IgD-negative memory B cell (primary cell): ENCODE results near the gene P4HA3. TPM values are rescaled to one million over a fixed set of nuclear protein-coding genes. Genes with fewer than 3 reads are reported as not detected.

Source experiments
- H3K27ac Mint-ChIP-seq, 3 donors: one replicate each; pipeline ENCODE4 v1.8.0; 2020 to 2022; ENCODE audit warnings: mild to moderate bottlenecking in 3 of 3, mixed read lengths in 3 of 3, moderate library complexity in 1 of 3
- H3K27me3 Mint-ChIP-seq: one replicate; pipeline ENCODE4 v1.8.0; 2021; ENCODE audit warnings: mixed read lengths
- H3K36me3 Mint-ChIP-seq: one replicate; pipeline ENCODE4 v1.8.0; 2020; ENCODE audit warnings: mild to moderate bottlenecking, mixed read lengths
- H3K4me1 Mint-ChIP-seq, 3 donors: one replicate each; pipeline ENCODE4 v1.8.0; 2020 to 2022; ENCODE audit warnings: mixed read lengths in 3 of 3, mild to moderate bottlenecking in 1 of 3
- H3K4me3 Mint-ChIP-seq, 4 donors: one replicate each; pipeline ENCODE4 v1.8.0; 2020 to 2022; ENCODE audit warnings: mild to moderate bottlenecking in 4 of 4, mixed read lengths in 4 of 4, moderate library complexity in 3 of 4
- H3K9me3 Mint-ChIP-seq, 3 donors: one replicate each; pipeline ENCODE4 v1.8.0; 2020 to 2021; ENCODE audit warnings: mixed read lengths in 3 of 3, mild to moderate bottlenecking in 1 of 3
- polyA plus RNA-seq: library from polyadenylated mRNA; unstranded; fragments of 300-500 nt; fragmentation: Illumina TruSeq; gene quantifications from one replicate; pipeline ENCODE4 v1.2.3, GENCODE V29; 2021

Gene P4HA3
- polyA plus RNA-seq, 1 donor from 2014 or later, result not detected

DNA sequence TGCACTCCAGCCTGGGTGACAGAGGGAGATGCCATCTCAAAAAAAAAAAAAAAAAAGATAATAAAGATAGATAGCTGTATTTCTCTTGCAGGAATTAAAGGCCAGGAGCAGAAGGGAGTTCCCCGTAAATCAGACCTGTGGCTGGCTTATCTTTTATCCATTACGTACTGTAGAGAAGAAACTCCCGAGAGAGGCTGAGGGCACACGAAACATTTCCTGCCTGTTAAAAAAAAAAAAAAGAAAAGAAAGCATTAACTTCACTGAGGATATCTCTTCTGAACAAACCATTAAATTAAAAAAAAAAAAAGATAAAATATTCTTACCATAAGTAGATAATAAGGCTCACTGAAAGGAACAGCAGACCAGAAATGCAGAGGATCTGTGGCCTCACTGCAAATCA lies 22.5 kb downstream of the P4HA3 start:
- Mint-ChIP-seq H3K4me3 (no peak overlapping the region), H3K27me3 (peaks cover 8% of the 10 kb centered on the region), H3K36me3 (no peaks in the 10 kb centered on the region), H3K4me1 (no peaks in the 10 kb centered on the region), H3K9me3 (peaks cover 0 to 2% (median 0%) of the 10 kb centered on the region in 3 donors), H3K27ac (no peak overlapping the region)

DNA sequence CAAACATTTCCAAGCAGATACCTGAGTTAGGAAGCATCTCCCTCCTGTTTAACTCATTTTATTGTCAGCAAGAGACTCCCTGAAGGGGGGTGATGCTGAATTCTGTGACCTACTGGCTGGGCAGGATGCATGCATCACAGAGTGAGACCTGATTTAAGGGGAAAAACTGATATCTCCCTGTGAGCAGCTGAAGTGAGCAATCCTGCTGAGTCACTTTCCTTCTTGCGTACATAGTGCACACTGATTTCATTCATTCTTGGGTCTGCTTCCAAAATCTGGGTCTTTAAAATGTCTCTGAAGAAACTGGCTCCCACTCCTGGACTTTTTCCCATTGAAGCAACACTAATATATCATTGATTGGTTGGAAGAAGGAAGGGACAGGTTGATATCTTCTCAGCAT lies 23.3 kb downstream of the P4HA3 start:
- Mint-ChIP-seq H3K9me3 (peaks cover 0 to 2% (median 0%) of the 10 kb centered on the region in 3 donors), H3K27me3 (peaks cover 8% of the 10 kb centered on the region), H3K4me3 (no peak overlapping the region), H3K4me1 (no peaks in the 10 kb centered on the region), H3K36me3 (no peaks in the 10 kb centered on the region), H3K27ac (no peak overlapping the region)

DNA sequence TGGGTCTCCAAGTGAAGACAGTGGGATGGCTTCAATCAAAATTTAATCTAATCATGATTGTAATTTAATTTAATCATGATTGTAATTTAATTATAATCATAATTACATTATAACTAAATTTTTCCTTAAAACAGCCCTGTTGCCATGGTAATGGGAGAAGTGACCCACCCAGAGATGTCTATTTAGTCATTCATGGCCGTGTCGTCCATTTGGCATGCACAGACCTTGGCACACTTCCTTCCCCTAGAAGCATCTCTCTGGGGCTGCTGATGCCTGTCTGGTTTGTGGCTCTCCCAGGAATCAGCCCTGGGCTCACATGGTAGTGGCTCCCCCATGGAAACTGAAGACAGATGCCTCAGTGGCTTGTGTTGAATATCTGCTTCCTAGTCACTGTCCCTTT lies 27.0 kb downstream of the P4HA3 start:
- no peaks in the 10 kb centered on the region for H3K4me1 Mint-ChIP-seq
- H3K27me3 Mint-ChIP-seq, result peaks cover 9% of the 10 kb centered on the region
- no peak overlapping the region for H3K27ac Mint-ChIP-seq
- no peak overlapping the region for H3K4me3 Mint-ChIP-seq
- H3K9me3 Mint-ChIP-seq, result peaks cover 0 to 2% (median 0%) of the 10 kb centered on the region in 3 donors
- no peaks in the 10 kb centered on the region for H3K36me3 Mint-ChIP-seq

DNA sequence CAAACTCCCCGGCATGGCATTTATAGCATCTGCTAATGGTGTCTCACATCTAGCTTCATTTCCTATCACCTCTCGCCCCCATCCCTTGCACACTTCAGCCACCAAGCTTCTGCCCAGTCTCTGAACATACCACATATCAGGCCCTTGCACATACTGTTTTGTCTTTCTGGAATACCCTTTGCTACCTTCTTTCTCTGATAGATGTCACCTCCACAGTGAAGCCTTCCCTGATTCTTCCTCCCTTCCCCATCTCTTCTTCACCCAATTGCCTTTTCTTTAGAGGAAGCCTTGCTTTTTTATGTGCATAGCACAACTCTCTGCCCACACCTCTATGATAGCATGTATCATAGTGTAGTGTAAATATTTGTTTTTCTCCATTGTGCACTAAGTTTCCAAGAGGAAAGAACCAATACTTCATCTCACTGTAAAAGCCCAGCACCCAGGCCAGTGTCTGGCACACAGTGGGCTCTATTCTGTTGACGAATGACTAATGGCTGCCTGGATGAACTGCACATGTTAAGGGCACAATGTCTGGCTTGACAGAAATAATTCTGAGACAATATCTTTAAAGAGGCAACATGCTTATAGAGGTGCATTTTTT lies 27.8 kb downstream of the P4HA3 start:
- H3K9me3 Mint-ChIP-seq, result peaks cover 0 to 2% (median 0%) of the 10 kb centered on the region in 3 donors
- no peaks in the 10 kb centered on the region for H3K4me1 Mint-ChIP-seq
- H3K27ac Mint-ChIP-seq, result no peak overlapping the region
- peaks cover 9% of the 10 kb centered on the region for H3K27me3 Mint-ChIP-seq
- no peaks in the 10 kb centered on the region for H3K36me3 Mint-ChIP-seq
- H3K4me3 Mint-ChIP-seq, result no peak overlapping the region

DNA sequence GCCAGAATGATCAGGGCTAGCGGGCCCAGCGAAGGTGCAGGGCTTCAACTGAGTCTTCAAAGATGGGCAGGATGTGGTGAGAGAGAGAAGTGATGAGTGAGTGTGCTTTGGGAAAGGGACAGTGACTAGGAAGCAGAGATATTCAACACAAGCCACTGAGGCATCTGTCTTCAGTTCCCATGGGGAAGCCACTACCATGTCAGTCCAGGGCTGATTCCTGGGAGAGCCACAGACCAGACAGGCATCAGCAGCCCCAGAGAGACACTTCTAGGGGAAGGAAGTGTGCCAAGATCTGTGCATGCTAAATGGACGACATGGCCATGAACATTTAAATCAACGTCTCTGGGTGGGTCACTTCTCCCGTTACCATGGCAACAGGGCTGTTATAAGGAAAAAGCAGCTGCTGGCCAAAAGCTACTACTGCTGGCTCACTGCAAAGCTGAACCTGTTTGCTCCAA lies 28.5 kb downstream of the P4HA3 start:
- Mint-ChIP-seq H3K4me3 (no peak overlapping the region), H3K36me3 (no peaks in the 10 kb centered on the region), H3K27me3 (peaks cover 6% of the 10 kb centered on the region), H3K4me1 (no peaks in the 10 kb centered on the region), H3K27ac (no peak overlapping the region), H3K9me3 (peaks cover 0 to 2% (median 0%) of the 10 kb centered on the region in 3 donors)

DNA sequence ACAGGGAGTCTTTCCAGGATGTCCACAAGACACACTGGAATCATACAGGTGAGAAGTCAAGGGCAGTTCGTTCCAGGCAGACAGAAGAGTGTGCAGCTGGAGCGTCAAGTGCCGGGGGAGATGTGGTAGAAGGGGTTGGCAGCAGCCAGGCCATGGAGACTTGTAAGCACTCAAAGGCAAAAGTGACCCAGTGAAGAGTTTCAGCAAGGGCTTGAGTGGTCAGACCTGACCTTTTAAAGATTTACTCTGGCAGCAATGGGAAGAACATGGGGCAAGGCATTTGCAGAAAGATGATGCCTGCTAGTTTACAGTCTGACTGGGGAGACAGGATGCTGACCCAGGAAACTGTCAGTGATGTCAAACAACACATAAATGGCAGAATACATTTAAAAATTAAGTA lies 29.0 kb downstream of the P4HA3 start:
- Mint-ChIP-seq H3K4me1 (no peaks in the 10 kb centered on the region), H3K4me3 (no peak overlapping the region), H3K27me3 (peaks cover 6% of the 10 kb centered on the region), H3K27ac (no peak overlapping the region), H3K9me3 (peaks cover 0 to 2% (median 0%) of the 10 kb centered on the region in 3 donors), H3K36me3 (no peaks in the 10 kb centered on the region)

DNA sequence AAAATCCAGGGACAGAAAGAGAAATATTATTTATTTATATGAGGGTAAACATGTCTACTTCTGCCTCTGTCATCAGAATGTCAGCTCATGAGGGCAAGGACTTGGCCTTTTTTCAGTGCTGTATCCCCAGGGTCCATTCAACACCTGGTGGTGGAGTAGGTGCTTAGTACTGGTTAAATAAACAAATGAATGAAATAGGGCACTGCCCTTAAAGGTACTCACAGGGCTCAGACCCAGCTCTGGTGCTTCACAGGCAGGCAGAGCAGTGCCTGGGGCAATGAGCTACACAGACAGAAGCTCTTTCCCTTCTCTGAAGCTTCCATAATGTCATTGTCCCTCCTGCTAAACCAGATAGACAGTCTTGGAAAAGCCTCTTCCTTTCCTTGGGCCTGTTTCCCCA lies 30.9 kb downstream of the P4HA3 start:
- peaks cover 4% of the 10 kb centered on the region for H3K27me3 Mint-ChIP-seq
- no peaks in the 10 kb centered on the region for H3K4me1 Mint-ChIP-seq
- no peak overlapping the region for H3K4me3 Mint-ChIP-seq

DNA sequence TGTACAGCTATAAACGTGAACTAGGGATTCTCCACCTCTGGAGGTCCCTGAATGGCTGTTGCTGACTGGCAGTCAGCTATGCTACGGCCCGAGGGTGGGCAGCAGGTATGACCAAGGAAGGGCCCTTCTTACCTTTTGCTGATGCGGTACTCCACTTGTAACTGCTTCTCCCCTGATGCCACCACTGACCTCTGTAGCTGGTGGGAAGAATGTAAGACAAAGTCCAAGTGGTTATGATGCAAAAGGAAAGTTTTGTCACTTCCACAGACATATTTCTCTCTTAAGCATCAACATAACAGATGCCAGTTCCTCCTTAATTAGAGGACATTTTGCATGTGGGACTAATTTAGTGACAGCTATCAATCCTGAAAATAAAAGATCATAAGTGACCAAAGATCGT lies 32.2 kb downstream of the P4HA3 start:
- no peak overlapping the region for H3K27ac Mint-ChIP-seq

More for the DNA sequence above, 30.9 kb downstream of the P4HA3 start:
- no peaks in the 10 kb centered on the region for H3K9me3 Mint-ChIP-seq
- no peaks in the 10 kb centered on the region for H3K36me3 Mint-ChIP-seq
- no peak overlapping the region for H3K27ac Mint-ChIP-seq

DNA sequence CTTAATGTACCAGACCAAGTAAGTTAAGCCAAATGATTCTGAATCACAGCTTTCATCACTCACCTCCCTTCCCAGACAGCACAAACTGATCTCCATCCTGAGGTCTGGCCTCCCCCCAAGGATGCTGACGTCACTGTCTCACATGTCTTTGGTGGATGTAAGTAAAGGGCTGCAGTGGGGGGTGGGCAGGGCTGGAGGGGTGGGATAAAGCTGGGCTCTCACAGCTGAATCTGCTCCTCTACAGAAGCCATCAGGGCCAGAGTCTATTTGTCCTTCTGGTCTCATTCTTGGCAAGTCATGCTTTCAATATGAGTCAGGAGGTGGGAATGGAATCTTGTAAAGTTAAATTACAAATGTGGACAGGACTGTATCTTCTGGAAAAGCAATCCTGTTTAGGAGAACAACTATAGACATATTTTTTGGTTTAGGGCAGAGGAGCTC lies 32.7 kb downstream of the P4HA3 start:
- Mint-ChIP-seq H3K36me3 (no peaks in the 10 kb centered on the region), H3K4me1 (no peaks in the 10 kb centered on the region), H3K4me3 (no peak overlapping the region), H3K27me3 (peaks cover 5% of the 10 kb centered on the region), H3K27ac (no peak overlapping the region), H3K9me3 (no peaks in the 10 kb centered on the region)

More for the DNA sequence above, 32.2 kb downstream of the P4HA3 start:
- no peaks in the 10 kb centered on the region for H3K36me3 Mint-ChIP-seq
- no peaks in the 10 kb centered on the region for H3K9me3 Mint-ChIP-seq
- peaks cover 3% of the 10 kb centered on the region for H3K27me3 Mint-ChIP-seq
- no peaks in the 10 kb centered on the region for H3K4me1 Mint-ChIP-seq
- H3K4me3 Mint-ChIP-seq, result no peak overlapping the region

DNA sequence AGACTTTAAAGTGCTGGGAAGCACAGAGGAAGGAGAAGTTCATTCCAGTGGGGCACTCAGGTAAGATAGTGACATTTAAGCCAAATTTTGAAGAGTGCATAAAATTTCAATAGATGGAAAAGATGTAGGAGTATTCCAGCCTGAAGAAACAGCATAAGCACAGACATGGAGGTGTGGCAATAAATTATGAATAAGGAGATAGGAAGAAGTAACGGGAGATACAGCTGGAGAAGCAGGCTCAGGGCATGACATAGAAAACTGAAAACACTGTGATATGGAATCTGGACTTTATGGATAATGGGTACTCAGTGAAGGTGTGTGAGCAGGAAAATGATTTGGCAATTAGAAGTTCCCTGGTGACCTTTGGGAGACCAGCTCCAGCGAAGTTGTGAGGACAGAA lies 33.3 kb downstream of the P4HA3 start:
- H3K36me3 Mint-ChIP-seq, result no peaks in the 10 kb centered on the region
- H3K4me1 Mint-ChIP-seq, result no peaks in the 10 kb centered on the region
- no peak overlapping the region for H3K4me3 Mint-ChIP-seq
- H3K27ac Mint-ChIP-seq, result no peak overlapping the region
- no peaks in the 10 kb centered on the region for H3K9me3 Mint-ChIP-seq
- H3K27me3 Mint-ChIP-seq, result peaks cover 7% of the 10 kb centered on the region

DNA sequence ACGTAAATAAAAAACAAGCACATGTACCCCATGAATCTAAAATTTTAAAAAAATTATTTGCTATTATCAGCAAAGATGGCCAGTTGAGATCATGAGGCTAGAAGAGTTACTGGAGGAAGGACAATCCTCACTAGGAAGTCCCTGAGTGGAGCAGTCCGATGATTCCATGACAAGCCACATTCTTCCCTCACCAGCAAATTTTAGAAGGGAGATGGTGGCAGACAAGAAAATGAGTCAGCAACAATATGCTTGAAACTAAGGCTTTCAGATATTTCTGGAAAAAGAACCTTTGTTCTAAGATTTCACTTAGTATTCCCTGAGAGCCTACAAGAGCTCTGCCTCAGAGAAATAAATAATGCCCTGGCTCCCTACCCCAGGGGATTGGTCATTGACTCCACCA lies 34.9 kb downstream of the P4HA3 start:
- Mint-ChIP-seq H3K4me3 (no peak overlapping the region), H3K4me1 (no peaks in the 10 kb centered on the region), H3K27me3 (peaks cover 11% of the 10 kb centered on the region), H3K9me3 (no peaks in the 10 kb centered on the region), H3K27ac (no peak overlapping the region), H3K36me3 (no peaks in the 10 kb centered on the region)

DNA sequence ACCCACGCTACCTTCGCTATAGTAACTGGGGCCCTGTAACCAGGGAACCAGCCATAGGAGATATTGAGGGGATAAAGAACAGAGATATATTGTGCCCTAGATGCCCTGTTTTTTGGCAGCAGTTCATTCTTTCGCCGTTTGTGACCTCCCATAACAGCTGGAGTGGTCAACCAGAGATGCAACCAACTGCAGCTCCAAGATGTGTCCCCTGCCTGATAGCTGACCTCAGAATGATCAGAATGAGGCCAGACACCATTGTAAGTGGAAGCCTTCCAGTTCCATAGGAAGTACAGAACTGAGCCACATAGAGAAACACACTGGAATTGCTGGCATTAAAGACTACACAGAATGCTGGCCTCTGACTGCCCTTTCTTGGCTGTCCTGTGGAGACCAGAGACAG lies 39.2 kb downstream of the P4HA3 start:
- H3K27ac Mint-ChIP-seq, result no peak overlapping the region
- no peaks in the 10 kb centered on the region for H3K36me3 Mint-ChIP-seq
- H3K4me1 Mint-ChIP-seq, result no peaks in the 10 kb centered on the region
- peaks cover 25% of the 10 kb centered on the region for H3K27me3 Mint-ChIP-seq
- no peaks in the 10 kb centered on the region for H3K9me3 Mint-ChIP-seq
- H3K4me3 Mint-ChIP-seq, result no peak overlapping the region

DNA sequence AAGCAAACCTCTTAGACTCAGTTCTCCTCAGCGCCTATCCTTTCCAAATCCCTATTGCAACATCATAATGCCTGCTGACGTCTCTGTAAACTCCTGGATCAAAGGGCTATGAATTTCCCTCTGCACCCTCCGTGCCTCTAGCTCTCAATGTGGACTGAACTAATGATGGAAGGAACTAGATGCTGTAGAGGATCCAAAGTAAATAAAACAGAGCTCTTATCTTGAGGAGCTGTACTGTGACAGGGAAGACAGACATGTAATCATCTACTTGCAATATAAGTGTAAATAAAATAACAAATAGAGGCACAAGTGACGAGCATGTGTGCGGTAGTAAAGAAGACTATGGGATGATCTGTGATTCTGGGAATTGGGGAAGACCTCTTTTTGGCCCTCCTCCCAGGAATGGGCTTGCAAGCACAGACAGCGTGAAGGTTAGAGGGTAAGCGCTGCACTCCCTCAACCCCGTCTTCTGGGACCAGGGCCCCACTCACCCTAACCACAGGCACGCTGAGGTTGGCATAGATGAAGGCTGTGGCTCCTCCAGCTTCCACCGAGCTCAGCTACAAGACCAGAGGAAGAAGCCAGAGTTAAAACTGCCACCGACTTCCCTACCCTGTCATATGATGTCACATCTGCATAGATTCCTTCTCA lies 42.2 kb downstream of the P4HA3 start:
- Mint-ChIP-seq H3K27ac (no peak overlapping the region), H3K9me3 (no peaks in the 10 kb centered on the region), H3K27me3 (peaks cover 22% of the 10 kb centered on the region), H3K36me3 (no peaks in the 10 kb centered on the region), H3K4me3 (no peak overlapping the region), H3K4me1 (no peaks in the 10 kb centered on the region)

DNA sequence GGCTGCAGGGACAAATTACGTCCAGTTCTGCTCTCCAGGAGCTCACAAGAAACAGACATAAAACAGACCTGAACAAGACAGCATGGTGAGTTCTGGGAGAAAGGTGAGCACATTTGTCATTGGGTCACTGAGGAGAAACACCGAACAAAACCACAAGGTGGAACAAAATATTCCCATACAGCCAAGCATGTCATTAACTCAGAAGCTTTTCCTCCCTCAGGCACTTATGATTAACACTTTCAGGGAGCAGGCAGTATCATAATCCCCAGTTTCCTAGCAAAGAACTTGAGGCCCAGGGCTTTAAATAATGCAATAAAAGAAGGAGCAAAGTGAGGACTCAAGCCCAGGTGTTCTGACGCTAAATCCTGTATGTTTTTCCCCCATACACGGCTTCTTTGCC lies 43.0 kb downstream of the P4HA3 start:
- peaks cover 20% of the 10 kb centered on the region for H3K27me3 Mint-ChIP-seq

DNA sequence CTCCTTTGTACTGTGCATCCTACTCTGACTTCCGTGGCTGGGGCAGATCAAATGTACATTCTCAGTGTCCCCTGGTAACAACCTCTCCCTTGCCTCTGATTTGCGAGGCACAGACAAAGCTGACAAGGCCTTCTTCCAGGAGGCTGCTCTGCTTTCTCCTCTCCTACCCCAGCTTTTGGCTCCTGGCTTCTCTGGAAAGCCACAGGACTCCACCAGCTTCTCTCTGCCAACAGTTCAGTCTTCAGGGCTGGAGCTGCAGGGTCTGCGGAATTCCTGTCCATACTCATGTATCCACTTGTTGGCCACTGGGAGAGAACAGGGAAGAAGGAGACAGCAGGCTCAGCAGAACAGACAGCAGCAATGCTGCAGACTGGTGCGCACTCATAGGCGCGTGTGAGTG lies 44.4 kb downstream of the P4HA3 start:
- H3K9me3 Mint-ChIP-seq, result no peaks in the 10 kb centered on the region
- H3K4me3 Mint-ChIP-seq, result no peak overlapping the region
- H3K27ac Mint-ChIP-seq, result no peak overlapping the region
- H3K27me3 Mint-ChIP-seq, result peaks cover 22% of the 10 kb centered on the region
- H3K4me1 Mint-ChIP-seq, result no peaks in the 10 kb centered on the region
- no peaks in the 10 kb centered on the region for H3K36me3 Mint-ChIP-seq

More for the DNA sequence above, 43.0 kb downstream of the P4HA3 start:
- no peaks in the 10 kb centered on the region for H3K9me3 Mint-ChIP-seq
- no peaks in the 10 kb centered on the region for H3K36me3 Mint-ChIP-seq
- no peak overlapping the region for H3K27ac Mint-ChIP-seq
- H3K4me3 Mint-ChIP-seq, result no peak overlapping the region
- no peaks in the 10 kb centered on the region for H3K4me1 Mint-ChIP-seq

DNA sequence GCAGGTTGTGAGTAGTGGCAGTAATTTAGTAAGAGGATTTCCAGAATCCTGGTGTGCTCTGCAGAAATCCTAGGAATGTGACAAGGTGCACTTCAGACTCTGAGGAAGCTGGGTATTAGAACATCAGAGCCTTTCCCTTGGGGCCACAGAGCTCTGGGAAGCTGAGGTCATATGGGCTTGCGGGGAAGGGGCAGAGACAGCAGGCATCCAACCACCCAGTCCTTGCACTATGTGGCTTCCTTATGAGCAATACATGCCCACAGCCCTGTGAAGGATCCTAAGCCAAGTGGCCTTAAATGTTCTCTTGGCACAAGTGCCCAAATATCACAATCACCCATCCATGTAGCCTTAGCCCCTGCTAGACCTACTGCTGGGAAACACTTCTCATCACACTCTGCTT lies 46.2 kb downstream of the P4HA3 start:
- Mint-ChIP-seq H3K4me3 (no peak overlapping the region), H3K4me1 (no peaks in the 10 kb centered on the region), H3K36me3 (no peaks in the 10 kb centered on the region), H3K9me3 (no peaks in the 10 kb centered on the region), H3K27ac (peak overlapping the region in 1 of 3 donors; percentile 17), H3K27me3 (peaks cover 25% of the 10 kb centered on the region)
